Activated CD4-positive, alpha-beta T cell treated with anti-CD3 and anti-CD28 coated beads, Interleukin-10, Interleukin-2, amounts not matched to agents 100 ng/mL and 50 ng/mL, durations not matched to agents 16 hours and 8 hours (primary cell): Measurements from ENCODE around the gene NUP210.

Source experiments
- DNase-seq: peaks from one replicate; pipeline ENCODE4 v3.0.0-alpha.2; 2020

The NUP210 gene

DNA sequence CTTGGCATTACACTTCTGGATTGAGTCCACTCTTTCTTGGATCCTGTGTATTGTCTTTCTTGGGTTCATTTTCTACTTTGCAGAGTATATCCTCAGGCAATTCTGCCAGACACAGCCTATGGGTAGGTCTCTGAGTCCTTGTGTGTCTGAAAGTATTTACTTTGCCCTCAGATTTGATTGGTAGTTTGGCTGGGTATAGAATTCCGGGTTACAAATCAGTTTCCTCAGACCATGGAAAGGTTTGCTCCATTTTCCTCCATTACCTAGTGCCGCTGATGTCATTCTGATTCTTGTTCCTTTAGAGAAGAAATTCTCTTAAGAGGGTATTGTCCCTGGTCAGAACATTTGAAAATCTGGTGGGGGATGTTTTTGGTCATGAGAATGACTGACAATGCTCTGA, 133.2 kb downstream of the NUP210 start:
- no peak for DNase-seq

DNA sequence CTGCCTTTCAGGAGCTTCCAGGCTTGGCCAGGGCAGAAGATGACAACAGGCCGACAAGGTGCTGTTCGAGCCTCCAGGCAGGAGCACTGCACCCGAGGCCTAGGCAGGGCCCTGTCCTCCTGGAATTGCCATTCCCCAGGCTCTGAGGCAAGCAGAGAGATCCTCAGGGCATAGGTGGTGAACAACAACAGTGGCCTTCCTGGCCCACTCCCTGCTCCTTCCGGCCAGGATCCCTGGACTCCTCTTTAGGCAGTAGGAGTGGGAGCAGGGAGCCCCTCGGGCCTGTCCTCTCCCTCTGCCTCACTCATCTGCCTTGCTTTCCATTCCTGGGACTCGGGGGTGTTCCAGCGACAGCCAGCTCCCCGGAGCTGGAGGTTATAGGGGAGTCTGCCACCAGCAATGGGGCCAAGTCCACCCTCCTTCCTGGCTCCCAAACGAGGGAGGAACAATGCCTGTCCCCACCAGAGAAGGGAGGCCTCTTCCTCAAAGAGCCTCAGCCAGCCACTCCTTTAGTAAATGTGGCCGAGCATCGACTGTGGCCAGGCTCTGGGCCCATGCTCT, 135.0 kb downstream of the NUP210 start:
- no peak for DNase-seq

DNA sequence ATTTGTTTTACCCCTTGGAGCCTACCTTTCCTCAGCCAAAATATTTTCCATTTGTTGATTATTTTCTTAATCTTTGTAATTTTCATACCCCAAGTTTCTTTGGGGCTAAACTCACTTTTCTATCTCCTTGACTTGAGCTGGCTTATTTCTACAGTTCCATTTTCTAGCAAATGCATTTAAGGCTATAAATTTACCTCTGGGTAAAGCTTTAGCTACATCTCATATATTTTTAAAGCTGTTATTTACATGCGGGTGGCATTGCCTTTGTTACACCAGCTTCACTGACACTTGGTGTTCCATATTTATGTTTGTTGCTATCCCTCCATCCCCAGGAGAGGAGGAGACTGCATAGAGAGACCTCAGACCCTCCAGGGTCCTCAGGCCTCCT, 136.3 kb downstream of the NUP210 start:
- DNase-seq, result no peak

DNA sequence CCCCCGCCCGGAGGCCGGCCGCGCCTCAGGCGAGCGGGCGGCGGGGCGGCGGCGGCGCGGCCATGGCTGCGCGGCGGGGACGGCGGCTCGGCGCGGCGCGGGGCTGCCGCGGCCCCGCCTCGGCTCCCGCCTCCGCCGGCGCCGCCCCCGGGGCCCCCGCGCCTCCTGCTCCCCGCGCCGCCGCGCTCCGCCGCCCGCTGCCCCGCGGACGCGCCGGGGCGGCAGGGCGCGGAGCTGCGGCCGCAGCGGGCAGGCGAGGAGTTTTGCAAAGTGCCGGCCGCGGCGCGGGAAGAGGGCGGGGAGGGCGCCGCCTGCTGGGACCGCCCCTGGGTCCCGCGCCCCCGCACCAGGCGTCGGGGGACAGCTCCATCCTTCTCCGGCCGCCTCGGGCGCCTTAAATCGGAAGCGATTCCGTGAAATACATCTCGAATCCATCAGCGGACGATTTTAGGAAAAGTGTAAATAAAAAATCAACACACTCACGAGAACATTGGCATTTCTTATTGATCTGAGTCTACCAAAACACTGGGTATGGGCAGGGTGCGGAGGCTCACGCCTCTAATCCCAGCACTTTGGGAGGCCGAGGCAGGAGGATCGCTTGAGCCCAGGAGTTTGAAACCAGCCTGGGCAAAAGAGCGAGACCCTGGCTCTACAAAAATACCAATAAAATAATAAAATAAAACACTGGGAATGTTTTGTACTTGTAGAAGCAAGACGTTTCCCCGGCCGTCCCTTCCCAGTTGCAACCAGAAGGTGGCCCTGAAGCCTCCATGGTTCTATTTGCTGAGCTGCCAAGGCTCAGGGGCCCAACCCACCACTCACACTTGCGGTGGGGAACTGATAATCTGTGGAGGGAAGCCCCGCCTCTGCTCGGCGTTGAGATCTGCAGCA, 136.9 kb downstream of the NUP210 start:
- DNase-seq, result no peak

DNA sequence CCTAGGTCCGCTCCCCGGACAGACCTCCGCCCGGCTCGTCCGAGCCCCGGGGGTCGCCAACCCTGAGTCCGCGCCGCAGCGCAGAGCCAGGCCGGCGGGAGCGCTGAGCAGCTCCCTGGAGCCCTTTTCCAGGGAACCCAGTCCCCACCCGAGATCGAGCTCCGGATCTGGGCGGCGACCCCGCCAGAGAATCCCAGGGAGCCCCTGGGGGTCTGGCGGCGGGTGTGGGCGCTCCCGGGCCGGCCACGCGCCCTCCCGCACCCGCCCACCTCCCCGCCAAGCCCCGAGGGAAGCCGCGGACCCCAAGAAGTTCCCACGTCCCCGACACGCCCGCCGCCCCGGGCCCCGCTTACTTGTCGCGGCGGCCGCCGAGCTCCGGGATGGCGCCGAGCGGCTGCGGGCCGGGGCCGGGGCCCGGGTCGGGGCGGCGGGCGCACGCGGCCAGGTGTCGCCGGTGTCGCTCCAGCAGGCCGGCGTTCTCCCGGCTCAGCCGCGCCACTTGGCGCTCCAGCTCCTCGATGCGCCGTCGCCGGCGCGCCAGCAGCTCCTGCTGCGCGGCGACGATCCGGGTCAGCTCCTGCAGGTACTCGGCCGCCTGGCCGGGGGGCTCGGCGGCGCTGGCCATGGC, 137.7 kb downstream of the NUP210 start:
- no peak for DNase-seq

DNA sequence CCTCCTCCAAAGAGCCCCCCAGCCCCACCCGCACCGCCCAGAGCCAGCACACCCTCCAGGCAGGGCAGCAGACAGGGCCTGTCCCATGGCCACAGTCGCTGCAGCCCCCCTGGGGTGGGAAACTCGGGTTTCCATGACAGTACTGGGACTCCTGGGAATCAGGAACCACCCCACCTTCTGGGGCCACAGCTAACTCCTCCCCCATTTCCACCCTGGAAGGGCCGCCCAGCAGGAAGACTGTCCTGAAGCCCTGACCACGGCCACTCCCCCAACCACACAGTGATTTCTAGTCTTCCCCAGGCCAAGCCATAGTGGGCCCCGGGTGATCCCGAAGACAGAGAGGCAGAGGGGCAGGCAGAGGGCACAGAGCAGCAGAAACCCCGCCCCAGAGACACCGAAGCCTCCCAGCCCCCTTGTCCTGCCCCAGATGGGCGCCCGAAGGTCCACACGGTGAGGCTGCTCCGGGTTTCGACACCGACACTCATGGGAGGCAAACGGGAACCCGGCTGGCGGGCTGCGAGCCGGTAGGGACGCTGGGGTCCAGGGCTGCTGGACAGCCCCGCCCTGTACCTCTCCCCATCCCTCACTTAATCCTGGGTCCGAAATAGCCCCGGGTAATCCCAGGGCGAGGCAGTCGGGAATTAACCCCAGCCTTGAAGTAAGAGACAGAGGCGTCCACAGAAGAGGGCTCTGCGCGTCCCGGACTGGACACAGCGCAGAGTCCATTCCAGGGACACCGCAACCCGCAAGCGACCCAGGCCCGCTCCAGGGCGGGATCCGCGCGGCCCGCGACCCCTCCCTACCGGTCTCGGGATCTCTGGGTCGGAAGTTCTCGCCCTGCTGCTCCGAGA, 138.4 kb downstream of the NUP210 start:
- DNase-seq, result no peak

DNA sequence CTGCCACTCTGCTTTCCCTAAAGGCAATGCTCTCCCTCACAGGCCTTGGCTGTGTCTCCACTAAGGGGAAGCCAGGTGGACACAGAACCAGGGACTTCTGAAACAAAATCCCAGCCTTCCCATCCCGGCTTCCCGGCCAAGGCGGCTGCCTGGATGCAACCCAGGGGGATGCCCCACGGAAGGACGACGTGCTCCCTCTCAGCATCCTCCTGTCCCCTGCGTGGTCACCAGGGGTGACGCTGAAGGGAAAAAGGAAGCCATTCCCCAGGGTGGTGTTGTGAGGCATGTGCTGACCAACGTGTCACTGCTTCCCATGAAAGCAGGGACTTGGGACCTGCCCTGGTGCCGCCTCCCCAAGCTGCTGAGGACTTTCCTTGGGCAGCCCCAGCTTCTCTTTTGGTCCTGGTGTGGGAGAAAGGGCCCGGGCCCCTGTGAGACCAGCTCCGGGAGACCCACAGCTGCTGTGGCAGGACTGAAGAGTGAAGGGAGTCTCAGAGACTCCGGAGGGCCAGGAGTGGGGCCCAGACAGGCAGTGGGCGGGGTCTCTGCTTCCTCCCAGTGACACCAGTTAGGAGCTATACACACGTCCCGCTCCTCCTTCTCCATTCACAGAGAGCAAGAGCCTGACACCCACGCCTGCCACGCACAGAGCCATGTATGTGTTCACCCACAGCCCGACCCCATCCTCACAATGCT, 139.2 kb downstream of the NUP210 start:
- DNase-seq, result no peak

DNA sequence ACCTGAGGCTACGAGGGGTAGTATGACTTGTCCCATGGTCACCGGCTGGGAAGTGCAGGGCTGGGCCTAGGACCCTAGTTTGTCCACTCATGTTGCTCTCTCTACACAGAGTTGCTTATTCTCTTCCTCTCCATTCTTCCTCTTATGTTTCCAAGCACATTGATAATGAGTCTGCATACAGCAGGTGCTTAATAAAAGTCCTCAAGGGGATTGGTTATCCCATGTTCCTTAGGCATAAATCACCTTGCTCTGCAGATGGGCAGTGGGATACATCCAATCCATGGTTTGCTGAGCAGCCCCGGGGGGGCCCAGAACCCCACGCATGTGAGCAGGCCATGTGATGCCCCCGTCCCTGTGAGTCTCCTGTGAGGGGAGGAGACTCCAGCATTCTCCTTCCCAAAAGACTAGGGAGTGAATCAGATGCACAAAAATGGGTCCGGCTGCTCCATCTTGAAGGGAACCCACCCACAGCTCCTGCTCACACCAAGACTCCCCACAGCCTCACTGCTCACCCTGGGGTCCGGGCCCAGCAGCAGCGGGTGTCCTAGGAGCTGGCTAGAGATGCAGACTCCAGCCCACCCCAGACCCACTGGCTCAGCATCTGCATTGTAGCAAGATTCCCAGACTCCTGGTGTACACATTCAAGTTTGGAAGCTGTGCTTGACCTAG, 139.9 kb downstream of the NUP210 start:
- no peak for DNase-seq

DNA sequence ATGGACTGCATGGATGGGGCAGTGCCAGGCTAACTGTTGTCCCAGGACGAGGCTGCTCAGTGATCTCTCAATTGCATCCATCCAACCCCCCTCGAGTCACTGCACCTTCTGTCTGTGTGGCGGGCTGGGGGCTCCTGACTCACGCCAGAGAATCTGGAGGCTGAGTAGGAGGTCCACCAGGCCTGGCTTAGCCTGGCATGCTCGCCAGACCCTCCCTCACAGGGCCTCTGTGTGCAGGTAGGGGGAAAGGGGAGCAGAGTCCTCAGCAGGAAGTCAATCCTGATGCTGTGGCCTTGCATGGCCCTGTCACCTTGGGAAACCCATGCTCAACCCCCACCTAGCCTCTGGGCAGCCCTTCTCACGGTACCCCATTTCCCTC, 140.6 kb downstream of the NUP210 start:
- no peak for DNase-seq

DNA sequence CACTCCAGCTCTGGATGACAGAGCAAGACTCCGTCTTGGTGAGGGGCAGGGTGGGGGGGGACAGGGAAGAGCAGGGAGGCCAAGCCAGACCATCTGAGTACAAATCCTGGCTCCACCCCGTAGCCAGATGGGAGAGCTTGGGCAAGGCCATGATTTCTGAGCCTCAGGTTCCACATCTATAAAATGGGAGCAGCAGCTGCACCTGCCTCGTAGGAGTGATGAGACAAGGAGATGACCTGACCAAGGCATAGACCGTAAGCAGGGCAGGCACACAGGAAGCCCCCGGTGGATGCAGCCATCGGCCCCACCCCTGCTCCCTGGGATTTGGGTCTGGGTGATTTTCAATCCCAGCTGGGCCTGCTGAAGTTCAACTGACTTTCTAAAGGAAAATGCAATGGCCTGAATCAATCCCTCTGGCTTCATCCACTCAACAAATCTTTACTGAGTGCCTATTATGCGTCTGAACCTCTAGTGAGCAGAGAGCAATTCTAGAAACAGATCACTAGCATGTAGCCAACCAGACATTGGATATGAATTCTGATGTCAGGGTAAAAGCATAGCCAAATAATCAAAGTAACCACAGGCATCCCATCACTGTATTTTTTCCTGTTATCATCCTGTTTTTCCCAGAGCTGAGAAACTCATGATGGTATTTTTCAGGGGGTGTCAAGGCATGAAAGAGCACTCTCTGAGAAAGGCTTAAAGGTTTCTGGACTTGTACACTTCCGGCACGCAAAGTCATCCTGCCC, 141.2 kb downstream of the NUP210 start:
- DNase-seq, result no peak

DNA sequence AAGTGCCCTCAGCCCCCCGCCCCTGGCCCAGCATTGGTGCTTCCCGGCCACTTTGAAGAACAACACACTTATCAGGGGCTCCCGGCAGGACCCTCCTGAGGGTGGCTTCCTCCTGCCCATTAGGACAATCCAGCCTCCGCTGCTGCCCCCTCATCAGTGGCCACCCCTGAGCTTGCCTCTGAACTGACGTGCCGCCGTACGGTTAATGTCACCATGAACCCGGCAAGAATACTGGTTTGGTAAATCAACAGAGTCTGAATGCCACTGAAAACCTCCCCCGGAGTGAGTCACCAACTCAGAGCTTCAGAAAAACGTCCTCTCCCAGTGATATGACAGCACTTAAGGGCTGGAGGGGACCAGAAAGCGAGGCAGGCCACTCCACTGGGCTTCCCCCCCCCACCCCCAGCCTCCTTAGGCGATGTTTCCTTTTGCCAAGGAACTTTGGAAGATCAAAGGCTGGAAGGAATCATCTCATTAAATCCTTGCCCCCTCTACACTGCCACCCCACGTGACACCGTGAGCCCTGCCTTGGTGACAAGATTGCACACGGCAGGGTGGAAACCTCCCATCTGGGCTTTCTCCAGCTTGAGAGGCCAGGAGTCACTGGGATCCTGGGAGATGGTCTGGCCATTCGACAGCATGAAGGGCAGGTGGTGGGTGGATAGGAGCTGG, 142.1 kb downstream of the NUP210 start:
- no peak for DNase-seq

DNA sequence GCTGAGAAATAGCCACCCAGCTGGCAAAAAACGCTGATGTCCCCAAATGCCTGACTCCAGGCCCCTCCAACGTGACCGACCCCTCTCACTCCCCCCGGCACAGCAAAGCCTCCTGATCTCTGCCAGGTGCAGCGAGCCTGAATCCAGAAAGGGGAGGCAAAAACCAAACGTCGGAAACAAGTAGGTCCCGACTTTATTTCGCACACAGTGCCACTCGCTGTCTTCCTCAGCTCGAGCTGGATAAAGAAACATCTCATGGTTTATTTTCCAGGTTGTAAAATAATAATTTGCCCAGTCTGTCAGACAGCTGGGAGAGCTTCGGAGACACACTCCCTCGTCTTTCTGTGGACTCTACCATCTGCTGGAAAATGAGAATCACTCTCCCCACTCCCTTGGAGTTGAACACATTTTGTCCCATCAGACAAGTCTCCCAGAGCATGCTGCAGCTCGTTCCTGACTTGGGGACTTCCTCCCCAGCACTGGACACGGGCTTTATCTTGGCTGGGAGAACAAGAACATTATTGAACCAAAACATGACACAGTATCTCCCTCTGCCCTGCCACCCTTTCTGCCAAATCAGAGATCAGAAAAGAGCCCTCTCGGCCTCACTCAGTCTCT, 142.8 kb downstream of the NUP210 start:
- DNase-seq, result no peak

DNA sequence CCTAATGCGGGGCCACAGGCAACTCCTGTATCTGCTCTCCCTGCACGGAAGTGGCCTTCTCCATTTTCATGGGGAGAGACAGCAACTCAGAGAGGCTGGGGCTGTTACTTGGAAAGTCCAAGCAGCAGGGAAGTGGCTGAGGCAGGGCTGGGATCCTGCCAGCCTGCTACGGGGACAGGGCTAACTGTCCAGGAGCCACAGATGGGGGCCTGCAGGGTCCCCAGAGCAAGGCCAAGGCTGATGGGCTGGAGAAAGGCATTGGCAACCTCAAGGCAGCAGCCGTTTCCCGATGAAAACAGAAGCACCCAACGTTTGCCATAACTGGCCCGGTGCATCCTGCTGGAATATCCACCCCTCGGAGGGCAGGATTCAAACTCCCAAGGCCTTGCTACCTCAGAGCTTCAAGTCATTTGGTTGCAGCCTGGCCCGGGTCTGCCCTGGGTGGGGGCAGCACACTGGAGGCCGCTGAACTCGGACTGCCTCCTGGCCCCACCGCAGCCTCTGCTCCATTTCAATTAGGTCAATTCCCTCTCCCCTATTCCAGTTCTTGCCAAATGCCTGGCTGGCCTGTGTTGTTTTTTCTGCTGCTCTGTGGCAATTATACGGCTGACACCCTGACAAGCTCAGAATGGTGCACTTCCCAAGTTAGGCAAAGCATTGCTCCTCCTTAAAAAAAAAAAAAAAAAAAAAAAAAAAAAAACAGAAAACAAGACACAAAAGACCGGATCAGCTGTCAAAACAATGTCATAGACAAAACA, 143.5 kb downstream of the NUP210 start:
- no peak for DNase-seq

DNA sequence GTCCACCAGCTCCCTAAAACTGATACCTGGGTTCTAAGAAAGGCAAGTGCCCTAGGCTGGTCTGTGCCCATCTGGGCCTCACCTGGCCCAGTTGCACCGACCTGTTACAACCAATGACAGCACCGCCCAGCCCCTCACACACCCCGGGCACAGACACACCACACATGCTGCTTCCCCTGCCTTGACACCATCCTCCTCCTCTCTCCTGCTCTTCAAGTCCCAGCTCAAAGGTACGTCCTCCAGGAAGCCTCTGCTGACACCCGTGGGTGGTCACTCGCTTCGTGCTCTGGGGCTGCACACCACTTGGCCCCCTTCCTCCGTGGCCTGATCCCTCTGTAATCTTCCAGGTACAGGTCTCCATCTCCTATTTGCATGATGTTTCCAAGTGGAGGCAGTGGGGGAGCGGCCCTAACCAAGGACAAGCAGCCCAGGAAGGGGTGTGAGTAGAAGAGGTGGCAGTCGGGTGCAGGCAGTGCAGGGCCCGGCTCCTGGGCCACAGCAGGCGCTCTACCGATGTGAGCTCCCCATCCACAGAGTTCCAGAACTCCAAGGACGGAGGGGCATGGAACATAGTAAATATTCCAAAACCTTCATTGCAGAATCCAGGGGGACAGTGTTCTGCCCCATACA, 144.6 kb downstream of the NUP210 start:
- DNase-seq, result no peak

DNA sequence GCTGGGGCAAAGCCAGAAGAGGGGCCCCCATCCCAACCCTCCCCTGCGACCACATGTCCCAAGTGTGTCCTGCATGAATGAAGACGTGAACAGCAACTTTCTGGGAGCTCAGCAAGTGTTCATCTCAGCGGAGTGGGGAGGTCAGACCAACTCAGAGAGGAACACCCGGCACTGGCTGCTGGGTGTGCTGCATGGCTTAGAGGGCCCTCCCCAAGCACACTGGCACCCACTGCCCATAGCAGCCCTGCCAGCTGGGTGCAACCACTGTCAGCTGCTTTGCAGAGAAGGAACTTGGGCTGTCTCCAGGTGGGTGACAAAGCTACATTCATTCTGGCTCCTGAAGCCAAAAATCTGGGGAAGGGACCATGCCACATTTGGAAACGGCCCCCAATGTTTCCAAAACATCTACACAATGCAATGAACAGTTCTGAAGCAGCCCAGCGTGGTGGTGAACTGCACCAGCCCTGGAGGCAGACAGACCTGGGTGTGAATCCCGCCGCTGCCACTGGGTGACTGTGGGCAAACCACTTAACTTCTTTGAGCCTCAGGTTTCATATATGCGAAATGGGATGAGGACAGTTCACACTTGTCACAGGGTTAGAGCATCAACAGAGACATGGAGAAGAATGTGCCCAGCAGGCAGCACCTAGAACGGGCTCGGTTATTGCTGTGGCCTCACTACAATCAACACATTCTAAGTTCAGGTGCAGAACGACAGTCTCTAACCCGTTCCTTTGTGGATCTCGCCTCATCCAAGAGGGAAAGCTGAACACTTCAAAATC, 145.4 kb downstream of the NUP210 start:
- no peak for DNase-seq

DNA sequence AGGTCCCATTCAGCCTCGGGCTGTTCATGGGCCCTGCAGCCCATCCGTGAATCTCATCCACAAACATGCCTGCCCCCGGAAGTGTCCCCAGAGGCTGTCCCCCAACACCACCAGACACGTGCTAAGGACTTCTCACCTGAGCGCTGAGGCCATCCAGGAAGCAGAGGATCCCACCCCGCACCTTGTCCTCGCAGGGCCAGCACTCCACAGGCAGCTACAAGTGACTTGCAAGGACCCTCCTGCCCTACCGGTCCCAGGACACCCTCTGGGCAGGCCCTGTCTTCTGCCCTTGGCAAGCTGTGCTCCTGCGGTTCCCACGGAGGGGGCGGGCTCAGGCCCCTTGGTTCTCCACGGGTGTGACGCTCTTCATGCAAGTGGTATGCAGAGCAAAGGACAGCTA, 146.0 kb downstream of the NUP210 start:
- DNase-seq, result no peak

DNA sequence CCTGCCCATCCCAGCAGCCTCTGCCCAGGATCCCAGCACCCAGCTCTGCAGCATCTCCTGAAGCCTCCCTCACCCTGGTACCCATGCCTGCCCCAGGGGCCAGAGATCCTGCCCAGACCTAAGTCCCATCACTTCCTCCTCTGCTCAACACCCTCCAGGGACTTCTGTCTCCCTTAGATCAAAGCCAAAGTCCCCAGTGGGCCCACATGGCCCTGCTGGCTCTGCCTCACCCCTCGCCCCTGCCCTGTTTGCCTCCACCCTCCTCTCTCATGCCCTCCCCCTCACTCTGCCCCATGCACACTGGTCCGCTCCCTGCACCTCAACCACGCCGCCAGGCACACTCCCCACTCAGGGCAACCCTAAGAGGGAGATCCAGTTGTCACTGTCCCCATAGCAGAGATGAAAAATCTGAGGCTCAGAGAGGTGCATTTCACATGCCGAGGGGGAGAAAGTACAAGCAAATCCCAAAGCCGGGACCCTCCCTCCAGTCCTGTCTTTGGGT, 146.5 kb downstream of the NUP210 start:
- no peak for DNase-seq
